ENCODE data around the gene SLC4A7. TPM values are rescaled to one million over a fixed set of nuclear protein-coding genes. Genes with fewer than 3 reads are reported as not detected.

Gene SLC4A7
- total RNA-seq, 2 donors from 2014 or later, result 23.5 to 31.1 TPM

DNA sequence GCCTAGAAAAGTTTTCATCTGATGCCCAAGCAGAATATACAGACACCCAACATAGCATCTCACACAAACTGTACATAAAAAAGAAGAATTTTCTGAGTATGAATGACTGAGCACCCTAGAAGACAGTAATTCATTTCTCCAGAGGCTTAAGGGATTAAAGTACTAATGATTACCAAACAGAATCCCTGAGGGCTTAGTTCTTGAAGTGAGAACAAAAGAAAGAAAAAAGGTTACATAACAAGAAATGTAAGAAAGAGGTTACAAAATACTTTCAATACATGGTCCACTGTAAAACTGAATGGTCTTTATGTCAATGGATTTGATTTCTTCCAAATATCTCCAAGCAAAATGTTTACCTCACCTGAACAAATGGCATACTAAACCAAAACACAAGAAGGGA, 105.9 kb downstream of the SLC4A7 start:
- TF ChIP-seq POLR2AphosphoS5 (IDR thresholded peaks at IDR 0.05), result no peak
- TF ChIP-seq, protein P1, sequence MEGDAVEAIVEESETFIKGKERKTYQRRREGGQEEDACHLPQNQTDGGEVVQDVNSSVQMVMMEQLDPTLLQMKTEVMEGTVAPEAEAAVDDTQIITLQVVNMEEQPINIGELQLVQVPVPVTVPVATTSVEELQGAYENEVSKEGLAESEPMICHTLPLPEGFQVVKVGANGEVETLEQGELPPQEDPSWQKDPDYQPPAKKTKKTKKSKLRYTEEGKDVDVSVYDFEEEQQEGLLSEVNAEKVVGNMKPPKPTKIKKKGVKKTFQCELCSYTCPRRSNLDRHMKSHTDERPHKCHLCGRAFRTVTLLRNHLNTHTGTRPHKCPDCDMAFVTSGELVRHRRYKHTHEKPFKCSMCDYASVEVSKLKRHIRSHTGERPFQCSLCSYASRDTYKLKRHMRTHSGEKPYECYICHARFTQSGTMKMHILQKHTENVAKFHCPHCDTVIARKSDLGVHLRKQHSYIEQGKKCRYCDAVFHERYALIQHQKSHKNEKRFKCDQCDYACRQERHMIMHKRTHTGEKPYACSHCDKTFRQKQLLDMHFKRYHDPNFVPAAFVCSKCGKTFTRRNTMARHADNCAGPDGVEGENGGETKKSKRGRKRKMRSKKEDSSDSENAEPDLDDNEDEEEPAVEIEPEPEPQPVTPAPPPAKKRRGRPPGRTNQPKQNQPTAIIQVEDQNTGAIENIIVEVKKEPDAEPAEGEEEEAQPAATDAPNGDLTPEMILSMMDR (IDR thresholded peaks at IDR 0.05), result no peak
- TF ChIP-seq POLR2A (IDR thresholded peaks at IDR 0.05), result no peak
- Histone ChIP-seq H3K9me3 (no peaks in the 10 kb centered on the region), H3K27ac (no peak overlapping the region), H3K27me3 (replicated peaks; ENCODE audit: insufficient read depth) (no peaks in the 10 kb centered on the region), H3K4me1 (replicated peaks) (no peaks in the 10 kb centered on the region), H3K36me3 (no peaks in the 10 kb centered on the region), H3K4me3 (no peak overlapping the region)
- DNase-seq (ENCODE audit: low spot score), result no peak
- intact Hi-C loops (cut with DNase I), result no loop called here

DNA sequence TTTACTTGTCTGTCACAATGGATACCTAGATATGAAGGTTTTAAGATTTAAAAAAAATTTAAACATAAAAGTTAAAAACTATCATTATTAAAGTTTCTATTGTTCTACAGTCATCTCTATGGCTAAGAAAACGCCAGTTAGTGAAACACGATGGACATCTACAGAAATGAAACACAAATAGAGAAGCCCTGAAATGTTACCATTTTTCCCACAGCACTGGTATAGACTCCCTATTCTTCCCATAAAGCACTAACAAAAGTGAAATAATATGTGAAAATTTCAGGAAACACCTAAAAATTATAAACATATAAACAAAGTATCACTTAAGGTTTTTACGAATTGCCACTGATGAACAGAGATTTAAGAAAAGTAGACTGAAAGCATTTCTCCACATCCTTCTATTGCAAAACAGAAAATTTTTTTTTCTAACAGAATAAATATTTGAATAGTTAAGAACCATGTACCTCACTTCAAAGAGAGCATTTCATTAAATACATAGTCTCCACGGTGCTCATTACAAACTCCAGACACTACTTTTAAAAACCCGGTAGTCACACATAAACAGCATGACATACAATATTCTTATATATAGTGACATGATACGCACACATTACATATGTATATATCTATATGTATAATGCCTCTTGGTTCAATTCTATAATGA, 107.9 kb downstream of the SLC4A7 start:
- no peaks in the 10 kb centered on the region for H3K4me1 ChIP-seq (replicated peaks)
- H3K4me3 ChIP-seq, result no peak overlapping the region
- no peak overlapping the region for H3K27ac ChIP-seq
- 80% methylated on average over 6 of the region's 6 CpGs for WGBS
- DNase-seq (ENCODE audit: low spot score), result no peak
- intact Hi-C loops (cut with DNase I), result no loop called here
- no peak for TF ChIP-seq POLR2A (IDR thresholded peaks at IDR 0.05)
- no peaks in the 10 kb centered on the region for H3K27me3 ChIP-seq (replicated peaks; ENCODE audit: insufficient read depth)
- H3K36me3 ChIP-seq, result no peaks in the 10 kb centered on the region
- no peaks in the 10 kb centered on the region for H3K9me3 ChIP-seq

DNA sequence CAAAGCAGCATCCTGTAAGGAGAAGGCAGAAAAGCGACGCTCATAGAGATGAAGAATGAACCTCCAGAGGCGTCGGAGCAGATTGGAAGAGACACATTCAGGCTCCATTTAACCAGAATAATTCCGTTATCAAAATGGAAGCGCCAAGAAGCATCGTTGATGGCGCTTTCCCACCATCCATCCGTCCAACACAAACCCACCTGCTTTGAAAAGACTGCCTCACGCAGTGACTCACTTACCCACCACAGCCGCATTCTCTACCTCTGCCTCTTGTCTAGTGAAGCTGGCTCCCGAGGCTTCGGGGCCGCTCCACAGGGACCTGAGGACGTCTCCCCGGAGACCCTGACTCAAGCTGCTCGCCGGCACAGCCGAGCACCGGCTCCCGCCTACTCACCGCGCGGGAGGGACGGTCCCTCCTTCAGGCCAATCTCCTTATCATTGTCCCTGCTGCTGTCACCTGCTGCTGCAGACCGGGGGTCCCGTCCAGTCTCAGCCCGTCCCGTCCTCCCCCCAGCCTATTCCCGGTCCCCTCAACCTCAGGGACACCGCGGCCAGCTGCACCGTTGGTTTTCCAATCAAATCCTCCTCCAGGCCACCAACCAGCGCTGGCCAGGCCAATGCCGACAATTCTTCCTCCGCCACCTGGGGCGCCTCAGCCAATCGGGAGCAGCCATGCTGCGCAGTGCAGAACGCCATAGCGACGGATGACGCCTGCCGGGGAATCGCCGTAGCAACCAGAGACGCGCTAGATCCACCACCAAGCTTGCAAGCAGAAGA, 115.2 kb downstream of the SLC4A7 start, which contains the start of gene NEK10:
NEK10 (minus strand) TSS at position 553 of the 777 bp plus-strand sequence. CDS start 16,501 bp downstream, outside the sequence.
- DNase-seq (ENCODE audit: low spot score), result peak; percentile 92
- Histone ChIP-seq H3K27ac (no peak within 1 kb of the TSS), H3K9me3 (no peaks in the 10 kb centered on the region), H3K36me3 (no peaks in the 10 kb centered on the region), H3K4me3 (peak within 1 kb of the TSS; percentile 48 to 61), H3K4me1 (replicated peaks) (no peaks in the 10 kb centered on the region), H3K27me3 (replicated peaks; ENCODE audit: insufficient read depth) (no peaks in the 10 kb centered on the region)
- under 1% methylated on average over 48 of the region's 48 CpGs for WGBS
- intact Hi-C loops (cut with DNase I), result no loop called here
- TF ChIP-seq POLR2AphosphoS5 (IDR thresholded peaks at IDR 0.05), result peak; percentile 86
- TF ChIP-seq, protein P1 (IDR thresholded peaks at IDR 0.05), result peak in 2 of 4 experiments; percentile 12 to 61
- no peak for TF ChIP-seq POLR2A (IDR thresholded peaks at IDR 0.05)

DNA sequence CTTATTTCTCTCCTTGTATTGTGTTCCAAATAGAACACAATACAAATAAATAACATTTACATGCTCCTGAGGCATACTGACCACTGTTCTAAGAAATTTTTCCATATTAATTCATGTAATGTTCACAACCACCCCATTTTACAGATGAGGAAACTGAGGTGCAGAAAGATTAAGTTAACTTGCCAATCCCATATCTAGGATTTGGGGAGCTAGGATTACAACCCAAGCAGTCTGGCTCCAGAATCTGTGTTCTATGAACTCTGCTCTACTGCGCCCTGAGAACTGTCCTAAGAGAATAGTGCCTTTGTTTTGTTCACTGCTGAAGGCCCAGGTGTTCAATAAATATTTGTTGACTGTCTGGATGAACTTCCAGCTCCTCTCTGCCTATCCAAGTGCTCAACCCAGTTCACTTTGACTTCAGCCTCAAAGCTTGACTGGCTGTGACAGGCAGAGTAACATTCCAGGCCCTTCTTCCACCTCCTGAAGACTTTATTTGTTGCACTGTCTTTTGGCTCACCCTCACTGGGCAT, 118.1 kb downstream of the SLC4A7 start:
- peak; percentile 22 for DNase-seq (ENCODE audit: low spot score)
- intact Hi-C loops (cut with DNase I), result no loop called here
- TF ChIP-seq, protein P1 (IDR thresholded peaks at IDR 0.05), result no peak
- TF ChIP-seq POLR2AphosphoS5 (IDR thresholded peaks at IDR 0.05), result peak; percentile 53
- no peak for TF ChIP-seq POLR2A (IDR thresholded peaks at IDR 0.05)
- no peaks in the 10 kb centered on the region for H3K9me3 ChIP-seq
- no peaks in the 10 kb centered on the region for H3K36me3 ChIP-seq
- WGBS, result 86% methylated on average over 1 of the region's 1 CpG
- no peak overlapping the region for H3K4me3 ChIP-seq
- H3K27me3 ChIP-seq (replicated peaks; ENCODE audit: insufficient read depth), result no peaks in the 10 kb centered on the region
- H3K4me1 ChIP-seq (replicated peaks), result no peaks in the 10 kb centered on the region
- H3K27ac ChIP-seq, result peak overlapping the region; percentile 20 to 59
